HFFc6 (cell line): ENCODE results near the gene GMPR2. TPM values are rescaled to one million over a fixed set of nuclear protein-coding genes. Genes with fewer than 3 reads are reported as not detected.

Source experiments
- DNase-seq: peaks from one replicate; pipeline ENCODE4 v3.0.0-alpha.2; 2018
- H3K27ac Mint-ChIP-seq: 2 replicates; pipeline ENCODE4 v1.8.0; 2020; ENCODE audit warnings: mild to moderate bottlenecking, mixed read lengths
- H3K27me3 Mint-ChIP-seq: 2 replicates; pipeline ENCODE4 v1.8.0; 2021; ENCODE audit warnings: mild to moderate bottlenecking, moderate library complexity, mixed read lengths; ENCODE audit not compliant: insufficient read depth
- H3K36me3 Mint-ChIP-seq: 2 replicates; pipeline ENCODE4 v1.8.0; 2021; ENCODE audit warnings: low read depth, mixed read lengths
- H3K4me1 Mint-ChIP-seq: 2 replicates; pipeline ENCODE4 v1.8.0; 2020; ENCODE audit warnings: low read depth, mixed read lengths
- H3K4me3 Mint-ChIP-seq: 2 replicates; pipeline ENCODE4 v1.8.0; 2020; ENCODE audit warnings: mild to moderate bottlenecking, moderate library complexity, mixed read lengths
- H3K9me3 Mint-ChIP-seq: 2 replicates; pipeline ENCODE4 v1.8.0; 2020; ENCODE audit warnings: mild to moderate bottlenecking, mixed read lengths
- long read RNA-seq: library from polyadenylated mRNA; unstranded; transcript quantifications from one replicate; pipeline ENCODE4 v2.0.0, GENCODE V29; 2019
- total RNA-seq, 6 experiments: library from RNA; stranded (reverse); fragmentation: NEBNext Ultra II Directional; extraction: Animal tissue kit (Norgen Biotek cat#: 25700); gene quantifications; 2 replicates in 1 of 6; 3 replicates in 5 of 6; pipeline ENCODE4 v1.2.3, GENCODE V29; 2021
- TF ChIP-seq, protein P1 (sequence below): fragments of 200-600 bp; sonication (generic); IDR thresholded peaks from 2 replicates; pipeline ENCODE4 v1.5.0; 2021; ENCODE audit warnings: antibody characterized with exemption, mild to moderate bottlenecking

Gene GMPR2
- total RNA-seq, result 10 to 100 TPM; 70.6 to 76.7 (median 73.6) TPM
- long read RNA-seq, transcript GMPR2-202 (10 exons, 1,972 nt), result minor isoform, 19 of 129 reads
- long read RNA-seq, transcript GMPR2-223 (10 exons, 1,893 nt), result major isoform, 28 of 129 reads
- long read RNA-seq, transcript GMPR2-204 (9 exons, 1,864 nt), result minor isoform, 17 of 129 reads
- long read RNA-seq, transcript GMPR2-203 (10 exons, 1,652 nt), result major isoform, 28 of 129 reads
- long read RNA-seq, partial matches to known transcripts, result 12 of 129 reads
- long read RNA-seq, other reads (novel, unspliced or antisense), result 22 of 129 reads

DNA sequence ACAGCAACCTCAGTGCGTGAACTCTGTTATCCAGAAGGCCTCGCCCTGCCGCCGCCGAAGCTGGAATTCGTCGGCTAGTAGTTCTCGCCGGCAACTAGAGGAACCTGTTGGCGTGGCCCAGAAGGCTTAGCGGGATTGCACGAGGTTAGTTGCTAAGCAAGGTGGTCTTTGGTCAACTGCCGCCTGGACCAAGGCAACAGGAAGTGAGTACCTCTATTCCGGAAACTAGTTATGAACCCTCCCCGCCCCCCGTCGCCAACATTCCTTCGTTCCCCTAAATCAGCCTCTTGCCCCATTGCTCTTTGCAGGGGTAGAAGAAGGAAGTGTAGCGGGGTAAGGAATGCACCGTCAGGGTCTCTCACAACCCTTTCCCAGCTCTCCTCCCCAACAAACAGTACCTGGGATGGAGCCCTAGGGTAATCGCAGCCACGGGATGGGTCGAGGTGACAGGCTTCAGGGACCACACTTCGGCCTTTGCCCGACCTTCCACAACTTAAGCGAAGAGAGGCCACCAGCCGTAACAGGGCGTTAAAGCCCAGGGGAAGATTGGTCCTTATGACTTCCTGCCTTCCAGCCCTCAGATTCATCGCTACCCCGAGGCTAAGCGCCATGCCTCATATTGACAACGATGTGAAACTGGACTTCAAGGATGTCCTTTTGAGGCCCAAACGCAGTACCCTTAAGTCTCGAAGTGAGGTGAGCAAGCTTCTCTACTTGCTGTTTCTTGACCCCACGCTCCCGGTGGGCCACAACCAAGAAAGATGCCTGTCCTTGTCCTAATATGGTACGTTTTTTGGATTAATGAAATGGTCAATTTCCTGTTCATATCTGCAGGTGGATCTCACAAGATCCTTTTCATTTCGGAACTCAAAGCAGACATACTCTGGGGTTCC, at the start of gene GMPR2:
Gene GMPR2 (plus strand): TSS at position 285 of the 893 bp plus-strand sequence. CDS start 325 bp downstream, at position 610.
- DNase-seq, result no peak
- Mint-ChIP-seq H3K27me3 (no peaks in the 10 kb centered on the region; the same call in none of the 2 replicates), H3K4me3 (peak within 1 kb of the TSS; percentile 94), H3K27ac (peak within 1 kb of the TSS; percentile 87), H3K36me3 (peaks cover 64% of the 10 kb centered on the region), H3K4me1 (peaks cover 55% of the 10 kb centered on the region), H3K9me3 (no peaks in the 10 kb centered on the region)
- TF ChIP-seq, protein P1, sequence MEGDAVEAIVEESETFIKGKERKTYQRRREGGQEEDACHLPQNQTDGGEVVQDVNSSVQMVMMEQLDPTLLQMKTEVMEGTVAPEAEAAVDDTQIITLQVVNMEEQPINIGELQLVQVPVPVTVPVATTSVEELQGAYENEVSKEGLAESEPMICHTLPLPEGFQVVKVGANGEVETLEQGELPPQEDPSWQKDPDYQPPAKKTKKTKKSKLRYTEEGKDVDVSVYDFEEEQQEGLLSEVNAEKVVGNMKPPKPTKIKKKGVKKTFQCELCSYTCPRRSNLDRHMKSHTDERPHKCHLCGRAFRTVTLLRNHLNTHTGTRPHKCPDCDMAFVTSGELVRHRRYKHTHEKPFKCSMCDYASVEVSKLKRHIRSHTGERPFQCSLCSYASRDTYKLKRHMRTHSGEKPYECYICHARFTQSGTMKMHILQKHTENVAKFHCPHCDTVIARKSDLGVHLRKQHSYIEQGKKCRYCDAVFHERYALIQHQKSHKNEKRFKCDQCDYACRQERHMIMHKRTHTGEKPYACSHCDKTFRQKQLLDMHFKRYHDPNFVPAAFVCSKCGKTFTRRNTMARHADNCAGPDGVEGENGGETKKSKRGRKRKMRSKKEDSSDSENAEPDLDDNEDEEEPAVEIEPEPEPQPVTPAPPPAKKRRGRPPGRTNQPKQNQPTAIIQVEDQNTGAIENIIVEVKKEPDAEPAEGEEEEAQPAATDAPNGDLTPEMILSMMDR, result no peak

DNA sequence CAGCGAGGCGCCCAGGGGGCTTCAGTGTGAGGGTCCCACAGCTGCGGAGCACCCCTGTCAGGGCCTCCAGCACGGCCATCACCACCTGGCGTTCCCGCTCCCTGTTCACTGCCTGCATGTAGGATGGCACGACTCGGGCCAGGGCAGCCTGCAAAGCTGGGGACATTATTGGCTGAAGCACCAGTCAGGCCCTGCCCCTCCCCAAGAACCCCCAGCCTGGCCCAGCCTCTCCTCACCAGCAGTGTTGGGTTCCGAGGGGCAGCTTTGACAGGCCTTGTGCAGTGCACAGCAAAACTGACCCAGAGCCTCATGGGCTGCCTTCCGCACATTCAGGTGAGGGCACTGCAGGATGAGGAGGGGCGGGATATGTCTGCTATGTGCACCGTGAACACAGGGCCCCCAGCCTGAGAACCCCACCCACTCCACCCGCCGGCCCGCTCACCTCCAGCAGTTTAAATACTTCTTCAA, 49.7 kb upstream of the GMPR2 start:
- Mint-ChIP-seq H3K9me3 (no peaks in the 10 kb centered on the region), H3K27ac (no peak overlapping the region), H3K36me3 (peaks cover 23% of the 10 kb centered on the region), H3K27me3 (peaks cover 9% of the 10 kb centered on the region), H3K4me1 (peaks cover 28% of the 10 kb centered on the region), H3K4me3 (no peak overlapping the region)
- no peak for DNase-seq
- TF ChIP-seq, protein P1, result no peak

DNA sequence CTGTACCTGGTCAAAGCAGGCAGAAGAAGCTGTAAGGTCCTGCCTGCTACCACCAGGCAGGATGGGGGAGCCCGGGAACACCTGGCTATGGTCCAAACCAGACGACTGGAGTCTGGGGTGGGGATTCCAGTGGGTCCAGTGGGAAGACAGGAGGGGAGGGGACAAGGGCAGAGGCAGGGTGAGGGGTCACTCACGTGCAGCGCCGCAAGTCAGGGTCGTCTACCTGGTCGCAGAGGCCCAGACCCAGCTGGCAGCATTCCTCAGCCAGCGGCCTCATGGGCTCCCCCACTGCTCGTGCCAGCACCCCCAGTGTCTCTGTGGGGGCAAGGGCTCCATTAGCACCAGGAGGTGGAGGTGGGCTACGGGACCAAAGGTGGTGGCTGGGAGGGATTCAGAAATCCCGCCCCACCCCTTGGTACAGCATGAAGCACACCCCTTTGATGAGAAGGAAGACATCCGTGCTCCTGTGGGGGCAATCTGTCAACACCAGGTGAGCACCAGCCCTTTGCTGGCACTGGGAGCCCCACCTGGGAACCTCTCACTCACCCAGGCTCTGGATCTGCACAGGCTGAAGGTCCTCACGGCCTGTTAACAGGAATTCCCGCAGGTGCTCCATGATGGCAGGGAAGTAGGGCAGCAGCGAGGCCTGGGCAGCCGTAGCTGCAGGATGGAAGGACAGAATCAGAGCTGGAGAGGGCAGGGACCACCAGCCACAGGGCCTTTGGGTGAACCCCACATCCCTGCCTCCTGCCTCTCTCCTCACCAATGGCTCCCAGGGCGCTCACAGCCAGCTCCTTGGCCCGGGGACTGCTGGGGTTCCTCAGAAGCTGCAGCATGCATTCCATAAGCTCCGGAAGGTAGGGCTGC, 48.4 kb upstream of the GMPR2 start:
- no peaks in the 10 kb centered on the region for H3K9me3 Mint-ChIP-seq
- no peak for DNase-seq
- TF ChIP-seq, protein P1, result no peak
- peaks cover 35% of the 10 kb centered on the region for H3K4me1 Mint-ChIP-seq
- no peak overlapping the region for H3K4me3 Mint-ChIP-seq
- no peak overlapping the region for H3K27ac Mint-ChIP-seq
- peaks cover 7% of the 10 kb centered on the region for H3K27me3 Mint-ChIP-seq
- H3K36me3 Mint-ChIP-seq, result peaks cover 16% of the 10 kb centered on the region

DNA sequence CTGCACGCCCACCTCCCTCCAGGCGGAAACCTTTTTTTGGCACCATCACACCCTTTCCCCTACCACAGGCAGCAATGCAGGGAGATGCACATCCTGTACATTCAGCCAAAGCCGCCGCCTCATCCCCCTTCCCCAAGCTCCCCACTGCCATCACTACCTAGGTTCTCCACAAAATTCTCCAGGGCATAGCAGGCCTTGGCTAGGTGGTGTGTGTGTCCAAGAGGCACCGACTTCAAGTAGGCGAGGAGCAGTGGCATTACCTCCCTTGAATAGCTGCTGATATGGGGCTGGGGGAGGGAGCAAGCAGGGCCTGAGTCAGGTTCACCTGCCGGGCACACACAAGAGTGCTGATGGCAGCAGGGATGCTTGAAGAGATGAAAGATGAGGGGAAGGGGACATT, 47.7 kb upstream of the GMPR2 start:
- H3K9me3 Mint-ChIP-seq, result no peaks in the 10 kb centered on the region
- DNase-seq, result no peak
- H3K27me3 Mint-ChIP-seq, result peaks cover 7% of the 10 kb centered on the region; the same call in 1 of the 2 replicates
- H3K27ac Mint-ChIP-seq, result no peak overlapping the region
- peaks cover 13% of the 10 kb centered on the region for H3K36me3 Mint-ChIP-seq
- no peak overlapping the region for H3K4me3 Mint-ChIP-seq
- peaks cover 35% of the 10 kb centered on the region for H3K4me1 Mint-ChIP-seq
- TF ChIP-seq, protein P1, result no peak

DNA sequence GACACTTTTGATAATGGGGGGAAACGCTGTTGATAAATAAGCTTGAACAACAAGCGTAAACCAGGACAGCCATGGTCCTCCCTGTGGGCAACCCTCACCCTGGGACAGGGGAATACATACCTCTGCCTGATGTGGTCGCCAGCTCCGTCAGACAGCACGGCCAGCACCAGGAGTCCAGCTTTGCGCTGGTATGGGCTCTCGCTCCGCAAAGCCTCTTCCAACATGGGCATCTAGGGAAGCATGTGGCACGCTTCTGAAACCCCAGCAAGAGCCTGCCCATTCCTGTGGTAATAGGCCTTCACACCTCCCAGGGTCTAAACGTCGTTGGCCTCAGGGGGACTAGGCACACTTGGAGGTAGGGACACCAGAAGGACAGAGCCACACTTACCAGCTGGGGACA, 47.0 kb upstream of the GMPR2 start:
- no peak for DNase-seq
- no peaks in the 10 kb centered on the region for H3K9me3 Mint-ChIP-seq
- no peak overlapping the region for H3K4me3 Mint-ChIP-seq
- peaks cover 7% of the 10 kb centered on the region; the same call in 1 of the 2 replicates for H3K27me3 Mint-ChIP-seq
- peaks cover 16% of the 10 kb centered on the region; the same call in 1 of the 2 replicates for H3K36me3 Mint-ChIP-seq
- TF ChIP-seq, protein P1, result no peak
- no peak overlapping the region for H3K27ac Mint-ChIP-seq
- peaks cover 33% of the 10 kb centered on the region for H3K4me1 Mint-ChIP-seq
